T-helper 2 cell treated with Interferon-gamma antibody and Interleukin-4, amounts not matched to agents 5 μg/mL and 100 μg/mL, for 36 hours (primary cell): ENCODE measurements around the gene AADACL4.
"Not testable (repeated sequence)": the region's sequence is repeated elsewhere in the genome, so short reads cannot be mapped to it uniquely, and the experiment has no call there.

Experiments used
- DNase-seq: peaks from one replicate; pipeline ENCODE4 v3.0.0; 2021; ENCODE audit warnings: low spot score
- H3K27ac Mint-ChIP-seq: one replicate; pipeline ENCODE4 v1.8.0; 2021; ENCODE audit warnings: mild to moderate bottlenecking, mixed read lengths
- H3K27me3 Mint-ChIP-seq: one replicate; pipeline ENCODE4 v1.8.0; 2021; ENCODE audit warnings: low read depth, mixed read lengths
- H3K36me3 Mint-ChIP-seq: one replicate; pipeline ENCODE4 v1.8.0; 2021; ENCODE audit warnings: low read depth, mixed read lengths
- H3K4me1 Mint-ChIP-seq: one replicate; pipeline ENCODE4 v1.8.0; 2021; ENCODE audit warnings: low read depth, mixed read lengths
- H3K4me3 Mint-ChIP-seq: one replicate; pipeline ENCODE4 v1.8.0; 2022; ENCODE audit warnings: mild to moderate bottlenecking, moderate library complexity, mixed read lengths
- H3K9me3 Mint-ChIP-seq: one replicate; pipeline ENCODE4 v1.8.0; 2021; ENCODE audit warnings: mixed read lengths

AADACL4 gene

GRCh38 chr1:12711536-12711935 is 67.7 kb downstream of the AADACL4 start:
- Mint-ChIP-seq H3K36me3 (no peaks in the 10 kb centered on the region), H3K9me3 (no peaks in the 10 kb centered on the region), H3K27ac (no peak overlapping the region), H3K4me1 (no peaks in the 10 kb centered on the region), H3K4me3 (no peak overlapping the region), H3K27me3 (peaks cover 6% of the 10 kb centered on the region)
- DNase-seq, result no peak

- no peaks in the 10 kb centered on the region for H3K9me3 Mint-ChIP-seq
These were observed 68.2 kb downstream of the AADACL4 start for GRCh38 chr1:12712076-12712475.

GRCh38 chr1:12712929-12713328 is 69.0 kb downstream of the AADACL4 start:
- Mint-ChIP-seq H3K4me1 (no peaks in the 10 kb centered on the region), H3K9me3 (no peaks in the 10 kb centered on the region), H3K36me3 (no peaks in the 10 kb centered on the region), H3K4me3 (no peak overlapping the region), H3K27ac (no peak overlapping the region), H3K27me3 (peaks cover 6% of the 10 kb centered on the region)
- no peak for DNase-seq

More at GRCh38 chr1:12712076-12712475, 68.2 kb downstream of the AADACL4 start:
- H3K27ac Mint-ChIP-seq, result no peak overlapping the region
- no peaks in the 10 kb centered on the region for H3K4me1 Mint-ChIP-seq
- no peaks in the 10 kb centered on the region for H3K36me3 Mint-ChIP-seq
- H3K27me3 Mint-ChIP-seq, result peaks cover 6% of the 10 kb centered on the region
- H3K4me3 Mint-ChIP-seq, result no peak overlapping the region
- no peak for DNase-seq

GRCh38 chr1:12713651-12714050 is 69.8 kb downstream of the AADACL4 start:
- not testable (repeated sequence) for H3K27ac Mint-ChIP-seq, H3K27me3 Mint-ChIP-seq, DNase-seq, H3K4me3 Mint-ChIP-seq, H3K9me3 Mint-ChIP-seq, H3K4me1 Mint-ChIP-seq, H3K36me3 Mint-ChIP-seq

DNA sequence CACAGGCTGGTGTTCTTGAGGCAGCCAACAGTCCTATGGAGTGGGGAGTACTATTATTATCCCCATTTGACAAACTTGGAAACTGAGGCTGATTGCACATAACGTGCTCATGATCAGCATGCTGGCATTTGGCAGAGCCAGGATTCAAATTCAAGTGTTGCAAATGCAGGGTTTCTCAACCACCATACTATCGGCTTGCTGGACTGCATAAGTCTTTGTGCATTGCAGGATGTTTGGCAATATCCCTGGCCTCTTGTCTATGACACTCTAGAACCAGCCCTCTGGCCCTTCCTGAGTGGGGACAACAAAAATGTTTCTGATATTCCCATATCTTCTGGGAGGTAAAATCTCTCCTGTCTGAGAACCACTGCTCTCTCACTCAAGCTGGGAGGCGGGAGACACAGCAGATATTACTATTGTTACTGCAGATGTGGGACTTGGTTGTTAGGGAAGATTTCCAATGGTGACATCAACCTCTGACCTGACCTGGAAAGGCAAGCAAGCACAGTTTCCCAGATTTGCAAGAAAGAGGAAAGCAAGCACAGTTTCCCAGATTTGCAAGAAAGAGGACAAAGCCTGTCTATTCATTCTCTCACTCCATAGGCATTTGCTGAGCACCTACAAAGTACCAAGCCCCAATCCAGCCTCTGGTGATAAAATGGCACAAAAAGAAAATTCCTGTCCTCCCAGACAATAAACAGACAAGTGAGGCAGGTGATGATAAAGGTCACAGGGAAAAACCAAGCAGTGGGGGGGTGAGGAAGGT is 71.0 kb downstream of the AADACL4 start:
- no peaks in the 10 kb centered on the region for H3K36me3 Mint-ChIP-seq
- H3K9me3 Mint-ChIP-seq, result no peaks in the 10 kb centered on the region
- H3K27ac Mint-ChIP-seq, result no peak overlapping the region
- H3K4me3 Mint-ChIP-seq, result no peak overlapping the region
- H3K4me1 Mint-ChIP-seq, result no peaks in the 10 kb centered on the region
- H3K27me3 Mint-ChIP-seq, result peaks cover 6% of the 10 kb centered on the region
- no peak for DNase-seq

DNA sequence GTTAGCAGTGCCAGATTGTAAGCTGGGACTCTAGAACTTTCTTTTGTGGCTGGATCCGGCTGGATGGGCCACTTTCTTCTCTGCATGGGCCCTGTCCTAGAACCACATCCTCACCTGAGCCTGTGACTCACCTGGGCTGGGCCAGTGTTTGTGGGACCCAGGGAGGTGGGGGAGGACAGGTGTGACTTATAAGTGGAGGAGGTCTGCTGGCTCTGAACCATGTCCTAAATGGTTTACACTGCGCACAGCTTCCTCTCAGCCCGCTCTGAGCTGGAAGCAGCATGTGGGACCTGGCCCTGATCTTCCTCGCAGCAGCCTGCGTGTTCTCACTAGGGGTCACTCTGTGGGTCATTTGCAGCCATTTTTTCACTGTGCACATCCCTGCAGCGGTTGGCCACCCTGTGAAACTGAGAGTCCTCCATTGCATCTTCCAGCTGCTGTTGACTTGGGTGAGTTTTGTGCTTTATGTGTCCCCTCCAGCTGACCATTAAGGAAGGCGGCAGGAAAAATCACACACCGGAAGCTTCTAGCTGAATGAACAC is 72.1 kb downstream of the AADACL4 start, which contains the start of gene AADACL3:
AADACL3 (plus strand) TSS at position 215 of the 542 bp plus-strand sequence; CDS start at position 282, 67 bp downstream.
- no peak within 1 kb of the TSS for H3K27ac Mint-ChIP-seq
- H3K27me3 Mint-ChIP-seq, result no peaks in the 10 kb centered on the region
- no peaks in the 10 kb centered on the region for H3K9me3 Mint-ChIP-seq
- H3K4me1 Mint-ChIP-seq, result no peaks in the 10 kb centered on the region
- H3K36me3 Mint-ChIP-seq, result no peaks in the 10 kb centered on the region
- no peak within 1 kb of the TSS for H3K4me3 Mint-ChIP-seq
- DNase-seq, result no peak
